Upper lobe of right lung (tissue), 1 donor: ENCODE results near the gene CDKAL1. TPM values are rescaled to one million over a fixed set of nuclear protein-coding genes. Genes with fewer than 3 reads are reported as not detected.
"Not testable (repeated sequence)": the region's sequence is repeated elsewhere in the genome, so short reads cannot be mapped to it uniquely, and the experiment has no call there.

ENCODE experiments used
- ATAC-seq: fragments of 200-7000 bp; cut with Tn5 transposase; one replicate; pipeline ENCODE4 v1.9.1; 2020; ENCODE audit warnings: mild to moderate bottlenecking, moderate library complexity
- DNase-seq: peaks from one replicate; pipeline ENCODE4 v3.0.0-alpha.2; 2020
- H3K27ac ChIP-seq: fragments of 200-600 bp; one replicate; pipeline ENCODE4 v1.8.0; 2022
- H3K27me3 ChIP-seq: fragments of 200-600 bp; one replicate; pipeline ENCODE4 v1.8.0; 2022; ENCODE audit warnings: mild to moderate bottlenecking
- H3K36me3 ChIP-seq: fragments of 200-600 bp; one replicate; pipeline ENCODE4 v1.8.0; 2022
- H3K4me1 ChIP-seq: fragments of 200-600 bp; one replicate; pipeline ENCODE4 v1.8.0; 2022
- H3K4me3 ChIP-seq: fragments of 200-600 bp; one replicate; pipeline ENCODE4 v1.8.0; 2022; ENCODE audit warnings: mild to moderate bottlenecking
- H3K9me3 ChIP-seq: fragments of 200-600 bp; one replicate; pipeline ENCODE4 v1.8.0; 2022
- CTCF ChIP-seq: fragments of 200-600 bp; IDR thresholded peaks from one replicate; pipeline ENCODE4 v1.8.0; 2022; ENCODE audit warnings: antibody characterized with exemption
- intact Hi-C: fragments of 100-400 bp; cut with DNase I; formaldehyde crosslinking; loops from one replicate; pipeline ENCODE4 v1.11.0; 2022
- total RNA-seq: library from RNA; stranded (reverse); fragmentation: NEBNext Ultra II Directional; extraction: Animal tissue kit (Norgen Biotek cat#: 25700); gene quantifications from one replicate; pipeline ENCODE4 v1.2.1, GENCODE V29; 2021
- donor health status: DM: no; HTN: yes; CAD: no; lungs with severe emphysema.

The CDKAL1 gene
- total RNA-seq, 1 donor from 2014 or later: 16.0 TPM

- no peak for ATAC-seq
Observed at GRCh38 chr6:20497216-20498040, 36.8 kb upstream of the CDKAL1 start.

DNA sequence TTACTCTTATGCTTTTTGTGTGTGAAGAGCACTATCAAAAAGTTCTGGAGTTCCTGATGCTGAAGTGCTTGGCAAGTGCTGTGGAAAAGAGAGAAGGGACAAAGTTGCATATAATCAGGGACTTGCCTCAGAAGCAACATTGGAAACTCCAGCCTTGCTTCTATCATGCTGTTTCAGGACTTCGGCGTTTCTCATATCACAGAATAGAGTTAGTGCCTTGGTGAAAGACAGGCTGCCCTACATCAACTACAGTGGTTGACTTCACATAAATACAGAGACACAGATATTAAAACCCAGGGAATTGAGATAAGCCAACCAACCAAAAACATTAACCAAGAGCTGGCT is 36.2 kb upstream of the CDKAL1 start:
- ATAC-seq: no peak

More at GRCh38 chr6:20497216-20498040, 36.8 kb upstream of the CDKAL1 start:
- TF ChIP-seq CTCF: no peak
- no peaks in the 10 kb centered on the region for H3K4me1 ChIP-seq
- intact Hi-C loops: no loop called here
- no peaks in the 10 kb centered on the region for H3K36me3 ChIP-seq
- H3K9me3 ChIP-seq: no peaks in the 10 kb centered on the region
- no peak overlapping the region for H3K4me3 ChIP-seq
- DNase-seq: no peak
- H3K27ac ChIP-seq: no peak overlapping the region
- no peaks in the 10 kb centered on the region for H3K27me3 ChIP-seq

DNA sequence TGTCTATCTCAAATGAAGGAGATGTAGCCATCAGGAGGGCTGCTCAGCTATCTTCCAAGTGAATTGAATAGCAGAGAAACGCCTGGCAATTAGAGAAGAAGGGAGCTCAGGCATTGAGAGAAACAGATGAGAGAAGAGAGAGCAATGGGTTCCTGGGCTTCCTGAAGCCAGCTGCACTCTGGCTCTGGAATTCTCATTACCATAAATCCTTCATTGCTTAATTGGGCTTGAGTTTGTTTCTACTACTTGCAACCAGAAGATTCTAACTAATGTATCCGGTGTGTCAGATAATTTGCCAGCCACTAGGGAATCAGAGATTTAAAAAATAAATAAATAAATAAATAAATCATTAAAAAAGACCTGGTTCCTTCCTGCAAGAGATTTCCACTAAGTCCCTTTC is 25.0 kb upstream of the CDKAL1 start:
- Histone ChIP-seq H3K27ac (no peak overlapping the region), H3K4me1 (no peaks in the 10 kb centered on the region), H3K36me3 (no peaks in the 10 kb centered on the region), H3K4me3 (no peak overlapping the region), H3K27me3 (no peaks in the 10 kb centered on the region), H3K9me3 (no peaks in the 10 kb centered on the region)
- no peak for TF ChIP-seq CTCF
- intact Hi-C loops: no loop called here
- ATAC-seq (no peak), DNase-seq (no peak)

More for the DNA sequence above, 36.2 kb upstream of the CDKAL1 start:
- H3K4me3 ChIP-seq: no peak overlapping the region
- no peaks in the 10 kb centered on the region for H3K27me3 ChIP-seq
- H3K9me3 ChIP-seq: no peaks in the 10 kb centered on the region
- no peaks in the 10 kb centered on the region for H3K36me3 ChIP-seq
- H3K27ac ChIP-seq: no peak overlapping the region
- DNase-seq: no peak
- intact Hi-C loops: no loop called here
- H3K4me1 ChIP-seq: no peaks in the 10 kb centered on the region
- no peak for TF ChIP-seq CTCF

DNA sequence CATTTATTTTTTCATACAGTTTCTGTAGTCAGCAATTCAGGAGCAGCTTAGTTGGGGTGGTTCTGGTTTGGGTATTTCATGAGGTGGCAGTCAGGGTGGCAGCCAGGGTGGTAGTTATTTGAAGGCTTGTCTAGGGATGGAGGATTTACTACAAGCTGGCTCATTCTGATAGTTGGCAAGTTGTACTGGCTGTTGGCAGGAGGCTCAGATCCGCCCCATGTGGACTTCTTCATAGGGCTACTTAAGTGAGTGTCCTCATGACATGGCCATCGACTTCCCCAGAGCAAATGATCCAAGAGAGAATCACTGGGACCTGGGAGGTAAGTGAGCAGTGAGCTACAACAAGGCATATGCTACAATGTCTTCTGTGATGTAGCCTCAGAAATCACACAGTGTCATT is 22.4 kb upstream of the CDKAL1 start:
- Histone ChIP-seq H3K4me1 (no peaks in the 10 kb centered on the region), H3K27ac (no peak overlapping the region), H3K4me3 (no peak overlapping the region), H3K9me3 (no peaks in the 10 kb centered on the region), H3K27me3 (peaks cover 5% of the 10 kb centered on the region), H3K36me3 (no peaks in the 10 kb centered on the region)
- intact Hi-C loops: no loop called here
- DNase-seq (no peak), ATAC-seq (no peak)
- no peak for TF ChIP-seq CTCF

- H3K4me1 ChIP-seq, H3K9me3 ChIP-seq, H3K27ac ChIP-seq, DNase-seq, H3K27me3 ChIP-seq, H3K36me3 ChIP-seq, H3K4me3 ChIP-seq, ATAC-seq: not testable (repeated sequence)
- intact Hi-C loops: loop anchor here (5.0 kb wide), 1 partner anchor 233 kb away; no protein-coding TSS in a partner anchor
Observed at GRCh38 chr6:20525208-20525607, 9.0 kb upstream of the CDKAL1 start.

DNA sequence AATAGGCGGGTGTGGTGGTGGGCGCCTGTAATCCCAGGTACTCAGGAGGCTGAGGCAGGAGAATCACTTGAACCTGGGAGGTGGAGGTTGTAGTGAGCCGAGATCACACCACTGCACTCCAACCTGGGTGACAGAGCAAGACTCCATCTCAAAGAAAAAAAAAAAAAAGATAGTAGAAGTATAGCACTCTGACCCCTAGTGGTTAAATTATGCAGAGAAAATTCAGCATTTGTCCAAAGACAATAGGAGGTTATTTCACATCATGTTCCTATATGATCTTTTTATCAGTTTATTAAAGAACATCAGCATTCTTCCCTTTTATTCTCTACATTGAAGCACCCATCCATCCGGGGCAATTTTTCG is 5.2 kb upstream of the CDKAL1 start:
- H3K9me3 ChIP-seq, H3K4me1 ChIP-seq, H3K27ac ChIP-seq, H3K27me3 ChIP-seq, H3K36me3 ChIP-seq, DNase-seq, H3K4me3 ChIP-seq: not testable (repeated sequence)
- intact Hi-C loops: loop anchor here (5.0 kb wide), 1 partner anchor 237 kb away; no protein-coding TSS in a partner anchor
- TF ChIP-seq CTCF: peak; percentile 73
- ATAC-seq: peak; percentile 87
